B cell (primary cell): Measurements from ENCODE around the gene CCDC88B. TPM values are rescaled to one million over a fixed set of nuclear protein-coding genes. Genes with fewer than 3 reads are reported as not detected.

Experiments
- ATAC-seq: fragments of 200-7000 bp; cut with Tn5 transposase; one replicate; pipeline ENCODE4 v1.10.0; 2021; ENCODE audit warnings: low read depth, mild to moderate bottlenecking, moderate number of reproducible peaks, moderate library complexity
- CTCF ChIA-PET: fragments of 350-600 bp; sonication (Branson Sonifier 250); formaldehyde crosslinking; loops from one replicate; lab custom pipeline; 2021; ENCODE audit warnings: antibody characterized with exemption, inconsistent platforms; lab: Charles Lee
- POLR2A ChIA-PET: fragments of 350-600 bp; sonication (Branson Sonifier 250); formaldehyde crosslinking; loops from one replicate; lab custom pipeline; 2021; ENCODE audit warnings: antibody characterized with exemption; lab: Charles Lee
- DNase-seq: peaks from one replicate; pipeline ENCODE4 v3.0.0; 2013
- H2AFZ ChIP-seq: 2 replicates; pipeline ENCODE4 v1.6.1; 2012; ENCODE audit warnings: mild to moderate bottlenecking, low read depth, low read length; ENCODE audit not compliant: insufficient read depth, poor library complexity, severe bottlenecking
- H3K27ac ChIP-seq, 2 donors: 1 replicate in 1 of 2; 2 replicates in 1 of 2; pipeline ENCODE4 v1.5.1; 2012 to 2013; ENCODE audit warnings: low read length in 2 of 2, mild to moderate bottlenecking in 2 of 2, moderate library complexity in 1 of 2
- H3K27me3 ChIP-seq, 4 experiments: fragments of 200-600 bp in 1 of 4; sonication (generic) in 1 of 4; replicated peaks in 1 of 4; 1 replicate in 2 of 4; 2 replicates in 2 of 4; pipeline versions ENCODE4 v1.6.1 to v1.7.0; 2013 to 2016; ENCODE audit warnings: low read length in 3 of 4, mild to moderate bottlenecking in 2 of 4, mixed read lengths in 1 of 4, moderate library complexity in 1 of 4; ENCODE audit not compliant: insufficient read depth in 4 of 4, control insufficient read depth in 3 of 4; ENCODE audit errors: control extremely low read depth in 1 of 4
- H3K36me3 ChIP-seq, 2 experiments: replicated peaks in 1 of 2; 1 replicate in 1 of 2; 2 replicates in 1 of 2; pipeline versions ENCODE4 v1.6.1 to v1.7.1; 2013; ENCODE audit warnings: low read length in 1 of 2; ENCODE audit not compliant: insufficient read depth in 2 of 2, control insufficient read depth in 1 of 2; ENCODE audit errors: control extremely low read depth in 1 of 2, extremely low read depth in 1 of 2
- H3K4me1 ChIP-seq, 2 donors: fragments of 200-600 bp in 1 of 2; sonication (generic) in 1 of 2; 1 replicate in 1 of 2; 2 replicates in 1 of 2; pipeline versions ENCODE4 v1.5.1 to v1.6.1; 2013 to 2017; ENCODE audit warnings: low read length in 2 of 2; ENCODE audit not compliant: control insufficient read depth in 2 of 2, insufficient read depth in 2 of 2
- H3K4me2 ChIP-seq: replicated peaks from 2 replicates; pipeline ENCODE3; 2012; ENCODE audit warnings: mild to moderate bottlenecking, low read depth, low read length; ENCODE audit not compliant: poor library complexity, severe bottlenecking
- H3K4me3 ChIP-seq, 5 experiments: fragments of 200-600 bp in 1 of 5; sonication (generic) in 1 of 5; 1 replicate in 3 of 5; 2 replicates in 2 of 5; pipeline versions ENCODE4 v1.5.1 to v1.7.0; 2011 to 2016; ENCODE audit warnings: low read length in 4 of 5, mild to moderate bottlenecking in 4 of 5, low read depth in 2 of 5, control low read depth in 1 of 5, moderate library complexity in 1 of 5; ENCODE audit not compliant: insufficient read depth in 1 of 5; ENCODE audit errors: control extremely low read depth in 1 of 5, extremely low read depth in 1 of 5
- H3K79me2 ChIP-seq: fragments of 200-600 bp; sonication (generic); one replicate; pipeline ENCODE4 v1.6.0; 2016; ENCODE audit warnings: low read length; ENCODE audit not compliant: control insufficient read depth, insufficient read depth
- H3K9ac ChIP-seq: fragments of 200-600 bp; sonication (generic); 2 replicates; pipeline ENCODE4 v1.6.1; 2017; ENCODE audit warnings: mild to moderate bottlenecking, low read length, moderate library complexity
- H3K9me3 ChIP-seq, 3 donors: one replicate each; pipeline versions ENCODE4 v1.6.1 to v1.7.1; 2013; ENCODE audit warnings: low read length in 2 of 3; ENCODE audit not compliant: control insufficient read depth in 2 of 3, insufficient read depth in 1 of 3; ENCODE audit errors: control extremely low read depth in 1 of 3
- H4K20me1 ChIP-seq: 2 replicates; pipeline ENCODE4 v1.6.0; 2012; ENCODE audit warnings: mild to moderate bottlenecking, low read length; ENCODE audit not compliant: insufficient read depth, control insufficient read depth, poor library complexity, severe bottlenecking
- H3K27ac Mint-ChIP-seq: one replicate; pipeline ENCODE4 v1.8.0; 2021; ENCODE audit warnings: mixed read lengths
- H3K27me3 Mint-ChIP-seq: one replicate; pipeline ENCODE4 v1.8.0; 2021; ENCODE audit warnings: mixed read lengths
- H3K4me1 Mint-ChIP-seq: one replicate; pipeline ENCODE4 v1.8.0; 2021; ENCODE audit warnings: mixed read lengths
- H3K4me3 Mint-ChIP-seq: one replicate; pipeline ENCODE4 v1.8.0; 2021; ENCODE audit warnings: mixed read lengths
- H3K9me3 Mint-ChIP-seq: one replicate; pipeline ENCODE4 v1.8.0; 2022; ENCODE audit warnings: mixed read lengths; ENCODE audit not compliant: insufficient read depth
- EZH2 ChIP-seq: IDR thresholded peaks from 2 replicates; pipeline ENCODE4 v1.6.1; 2012; ENCODE audit warnings: borderline replicate concordance, low read depth, mild to moderate bottlenecking, moderate library complexity, low read length; ENCODE audit not compliant: insufficient read depth, poor library complexity, severe bottlenecking
- WGBS: methylation state at CpG from one replicate; pipeline ENCODE4 v1.1.5; 2013; ENCODE audit warnings: missing lambda C conversion rate; ENCODE audit not compliant: insufficient coverage; 5-methylcytosine and 5-hydroxymethylcytosine counted together
- intact Hi-C: fragments of 100-400 bp; cut with micrococcal nuclease; formaldehyde crosslinking; loops from one replicate; pipeline ENCODE4 v1.10.0; 2022
- polyA plus RNA-seq: library from polyadenylated mRNA; depleted of rRNA; stranded (reverse); fragments of >200 nt; gene quantifications from 2 replicates; pipeline ENCODE4 v1.2.3, GENCODE V29; 2012
- total RNA-seq, 2 donors: library from RNA; stranded (reverse); fragments of 120-200 nt in 1 of 2; gene quantifications; 1 replicate in 1 of 2; 2 replicates in 1 of 2; pipeline versions ENCODE4 v1.2.3 to v1.2.4, GENCODE V29; 2013 to 2022
- TF ChIP-seq, protein P1 (sequence below): fragments of 200-600 bp; IDR thresholded peaks from one replicate; pipeline ENCODE4 v1.8.0; 2022; ENCODE audit warnings: antibody characterized with exemption, mild to moderate bottlenecking

The CCDC88B gene
- total and polyA plus RNA-seq, 2 donors (not counting 1 experiment from before 2014, with no cell fraction given), result 172 to 208 TPM

GRCh38 chr11:64384981-64385944, 45.3 kb downstream of the CCDC88B start:
- Histone ChIP-seq H3K79me2 (no peaks in the 10 kb centered on the region), H3K4me2 (peak overlapping the region; percentile 6), H4K20me1 (no peaks in the 10 kb centered on the region), H3K9me3 (peaks cover 0 to 6% (median 0%) of the 10 kb centered on the region in 3 donors), H3K27me3 (peaks cover 0 to 5% (median 0%) of the 10 kb centered on the region in 4 experiments), H3K36me3 (no peaks in the 10 kb centered on the region), H3K4me3 (no peak overlapping the region), H3K27ac (no peak overlapping the region), H3K4me1 (peaks cover 2 to 7% of the 10 kb centered on the region in 2 donors), H2AFZ (peak overlapping the region; percentile 31), H3K9ac (no peak overlapping the region)
- H3K4me3 Mint-ChIP-seq, result no peak overlapping the region
- ChIA-PET POLR2A (interaction anchor here (0.7 kb wide), 1 partner anchor 249 kb away, joined by 3 read pairs; no protein-coding TSS in a partner anchor), CTCF (interaction anchor here (0.6 to 1.3 kb wide), 3 partner anchors 21 to 67 kb away, joined by 3 read pairs; partner anchors contain the start of gene PRDX5)
- TF ChIP-seq EZH2, result no peak
- TF ChIP-seq, protein P1, sequence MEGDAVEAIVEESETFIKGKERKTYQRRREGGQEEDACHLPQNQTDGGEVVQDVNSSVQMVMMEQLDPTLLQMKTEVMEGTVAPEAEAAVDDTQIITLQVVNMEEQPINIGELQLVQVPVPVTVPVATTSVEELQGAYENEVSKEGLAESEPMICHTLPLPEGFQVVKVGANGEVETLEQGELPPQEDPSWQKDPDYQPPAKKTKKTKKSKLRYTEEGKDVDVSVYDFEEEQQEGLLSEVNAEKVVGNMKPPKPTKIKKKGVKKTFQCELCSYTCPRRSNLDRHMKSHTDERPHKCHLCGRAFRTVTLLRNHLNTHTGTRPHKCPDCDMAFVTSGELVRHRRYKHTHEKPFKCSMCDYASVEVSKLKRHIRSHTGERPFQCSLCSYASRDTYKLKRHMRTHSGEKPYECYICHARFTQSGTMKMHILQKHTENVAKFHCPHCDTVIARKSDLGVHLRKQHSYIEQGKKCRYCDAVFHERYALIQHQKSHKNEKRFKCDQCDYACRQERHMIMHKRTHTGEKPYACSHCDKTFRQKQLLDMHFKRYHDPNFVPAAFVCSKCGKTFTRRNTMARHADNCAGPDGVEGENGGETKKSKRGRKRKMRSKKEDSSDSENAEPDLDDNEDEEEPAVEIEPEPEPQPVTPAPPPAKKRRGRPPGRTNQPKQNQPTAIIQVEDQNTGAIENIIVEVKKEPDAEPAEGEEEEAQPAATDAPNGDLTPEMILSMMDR, result no peak
- peaks cover 17% of the 10 kb centered on the region for H3K27me3 Mint-ChIP-seq
- no peaks in the 10 kb centered on the region for H3K9me3 Mint-ChIP-seq
- intact Hi-C loops, result no loop called here
- ATAC-seq (no peak), DNase-seq (no peak)
- H3K4me1 Mint-ChIP-seq, result peaks cover 11% of the 10 kb centered on the region
- no peak overlapping the region for H3K27ac Mint-ChIP-seq
- 46% methylated on average over 11 of the region's 15 CpGs for WGBS
